Hepatocyte (in vitro differentiated cells): Measurements from ENCODE around the gene RAPGEF4. TPM values are rescaled to one million over a fixed set of nuclear protein-coding genes. Genes with fewer than 3 reads are reported as not detected.

Experiments
- DNase-seq: peaks from one replicate; pipeline ENCODE4 v3.0.0-alpha.2; 2016; ENCODE audit warnings: low spot score
- H2AFZ ChIP-seq: fragments of 200-600 bp; sonication (generic); 2 replicates; pipeline ENCODE4 v1.6.0; 2016; ENCODE audit warnings: antibody characterized with exemption, mild to moderate bottlenecking
- H3K27ac ChIP-seq: fragments of 200-600 bp; sonication (generic); 2 replicates; pipeline ENCODE4 v1.5.1; 2016; ENCODE audit warnings: mild to moderate bottlenecking
- H3K27me3 ChIP-seq: fragments of 200-600 bp; sonication (generic); 2 replicates; pipeline ENCODE4 v1.6.1; 2016
- H3K36me3 ChIP-seq: fragments of 200-600 bp; sonication (generic); replicated peaks from 2 replicates; pipeline ENCODE4 v1.5.1; 2016; ENCODE audit warnings: low read depth; ENCODE audit not compliant: insufficient read depth
- H3K4me1 ChIP-seq: fragments of 200-600 bp; sonication (generic); 2 replicates; pipeline ENCODE4 v1.5.1; 2016; ENCODE audit warnings: mild to moderate bottlenecking, moderate library complexity; ENCODE audit not compliant: insufficient read depth
- H3K4me2 ChIP-seq: fragments of 200-600 bp; sonication (generic); 2 replicates; pipeline ENCODE4 v1.6.0; 2016
- H3K4me3 ChIP-seq: fragments of 200-600 bp; sonication (generic); 2 replicates; pipeline ENCODE4 v1.5.1; 2016; ENCODE audit warnings: mild to moderate bottlenecking
- H3K79me2 ChIP-seq: fragments of 200-600 bp; sonication (generic); 2 replicates; pipeline ENCODE4 v1.6.0; 2017; ENCODE audit warnings: mild to moderate bottlenecking
- H3K9me2 ChIP-seq: fragments of 200-600 bp; sonication (generic); replicated peaks from 2 replicates; pipeline ENCODE4 v1.6.0; 2017; ENCODE audit warnings: mild to moderate bottlenecking; ENCODE audit not compliant: insufficient read depth
- H3K9me3 ChIP-seq: fragments of 200-600 bp; sonication (generic); 2 replicates; pipeline ENCODE4 v1.5.1; 2016; ENCODE audit warnings: low read depth, mild to moderate bottlenecking
- H4K20me1 ChIP-seq: fragments of 200-600 bp; sonication (generic); 2 replicates; pipeline ENCODE4 v1.6.0; 2016; ENCODE audit warnings: mild to moderate bottlenecking; ENCODE audit not compliant: insufficient read depth, poor library complexity, severe bottlenecking
- EZH2 ChIP-seq: fragments of 200-600 bp; sonication (generic); IDR thresholded peaks from 2 replicates; pipeline ENCODE4 v1.6.1; 2016; ENCODE audit warnings: antibody characterized with exemption, mild to moderate bottlenecking, borderline replicate concordance
- EZH2phosphoT487 ChIP-seq: fragments of 200-600 bp; sonication (generic); IDR thresholded peaks from one replicate; pipeline ENCODE4 v1.6.1; 2018; ENCODE audit warnings: antibody characterized with exemption, mild to moderate bottlenecking, low read depth, moderate library complexity; ENCODE audit not compliant: unreplicated experiment, severe bottlenecking
- WGBS: methylation state at CpG from one replicate; pipeline ENCODE4 v1.1.6; 2016; ENCODE audit warnings: low lambda C conversion rate; ENCODE audit errors: missing lambda C conversion rate; 5-methylcytosine and 5-hydroxymethylcytosine counted together
- polyA plus RNA-seq: library from polyadenylated mRNA; unstranded; fragments of >200 nt; fragmentation: Nextera tagmentation; extraction: Ambion mirVana; gene quantifications from 2 replicates; pipeline ENCODE4 v1.2.1, GENCODE V29; 2016
- total RNA-seq: library from RNA; depleted of rRNA; stranded (reverse); fragments of >200 nt; gene quantifications from 2 replicates; pipeline ENCODE4 v1.2.3, GENCODE V29; 2014
- TF ChIP-seq, protein P1 (sequence below): fragments of 200-600 bp; sonication (generic); IDR thresholded peaks from 2 replicates; pipeline ENCODE4 v1.5.1; 2016; ENCODE audit warnings: antibody characterized with exemption, mild to moderate bottlenecking; ENCODE audit not compliant: poor library complexity

RAPGEF4 gene
- total and polyA plus RNA-seq, 2 experiments from 2014 or later, result 1.9 to 2.0 TPM

DNA sequence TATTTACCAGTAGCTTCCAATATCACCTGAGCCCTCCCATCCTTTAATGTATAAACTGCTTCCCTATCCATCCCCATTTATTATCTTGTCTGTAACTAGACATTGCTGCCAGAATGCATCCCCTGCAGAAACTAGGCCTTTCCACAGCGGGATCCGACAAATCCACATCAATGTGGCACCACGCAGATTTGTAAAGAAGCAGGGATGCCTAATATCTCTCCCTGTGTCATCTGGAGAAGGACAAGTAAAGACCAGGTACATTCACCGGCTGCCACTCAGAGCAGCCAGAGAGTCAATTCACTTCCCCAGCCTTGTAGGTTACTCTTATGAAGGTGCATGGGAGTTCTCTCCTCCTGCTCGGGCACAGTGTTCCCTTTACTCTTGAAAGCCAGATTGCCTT, 241.2 kb downstream of the RAPGEF4 start:
- Histone ChIP-seq H2AFZ (no peak overlapping the region), H3K79me2 (no peaks in the 10 kb centered on the region), H3K4me1 (no peaks in the 10 kb centered on the region), H3K36me3 (no peaks in the 10 kb centered on the region), H3K9me2 (no peaks in the 10 kb centered on the region), H4K20me1 (no peaks in the 10 kb centered on the region), H3K27ac (no peak overlapping the region), H3K4me2 (no peak overlapping the region), H3K9me3 (no peaks in the 10 kb centered on the region), H3K4me3 (no peak overlapping the region), H3K27me3 (no peaks in the 10 kb centered on the region)
- WGBS, result 90% methylated on average over 5 of the region's 5 CpGs
- TF ChIP-seq, protein P1, sequence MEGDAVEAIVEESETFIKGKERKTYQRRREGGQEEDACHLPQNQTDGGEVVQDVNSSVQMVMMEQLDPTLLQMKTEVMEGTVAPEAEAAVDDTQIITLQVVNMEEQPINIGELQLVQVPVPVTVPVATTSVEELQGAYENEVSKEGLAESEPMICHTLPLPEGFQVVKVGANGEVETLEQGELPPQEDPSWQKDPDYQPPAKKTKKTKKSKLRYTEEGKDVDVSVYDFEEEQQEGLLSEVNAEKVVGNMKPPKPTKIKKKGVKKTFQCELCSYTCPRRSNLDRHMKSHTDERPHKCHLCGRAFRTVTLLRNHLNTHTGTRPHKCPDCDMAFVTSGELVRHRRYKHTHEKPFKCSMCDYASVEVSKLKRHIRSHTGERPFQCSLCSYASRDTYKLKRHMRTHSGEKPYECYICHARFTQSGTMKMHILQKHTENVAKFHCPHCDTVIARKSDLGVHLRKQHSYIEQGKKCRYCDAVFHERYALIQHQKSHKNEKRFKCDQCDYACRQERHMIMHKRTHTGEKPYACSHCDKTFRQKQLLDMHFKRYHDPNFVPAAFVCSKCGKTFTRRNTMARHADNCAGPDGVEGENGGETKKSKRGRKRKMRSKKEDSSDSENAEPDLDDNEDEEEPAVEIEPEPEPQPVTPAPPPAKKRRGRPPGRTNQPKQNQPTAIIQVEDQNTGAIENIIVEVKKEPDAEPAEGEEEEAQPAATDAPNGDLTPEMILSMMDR, result no peak
- no peak for DNase-seq

DNA sequence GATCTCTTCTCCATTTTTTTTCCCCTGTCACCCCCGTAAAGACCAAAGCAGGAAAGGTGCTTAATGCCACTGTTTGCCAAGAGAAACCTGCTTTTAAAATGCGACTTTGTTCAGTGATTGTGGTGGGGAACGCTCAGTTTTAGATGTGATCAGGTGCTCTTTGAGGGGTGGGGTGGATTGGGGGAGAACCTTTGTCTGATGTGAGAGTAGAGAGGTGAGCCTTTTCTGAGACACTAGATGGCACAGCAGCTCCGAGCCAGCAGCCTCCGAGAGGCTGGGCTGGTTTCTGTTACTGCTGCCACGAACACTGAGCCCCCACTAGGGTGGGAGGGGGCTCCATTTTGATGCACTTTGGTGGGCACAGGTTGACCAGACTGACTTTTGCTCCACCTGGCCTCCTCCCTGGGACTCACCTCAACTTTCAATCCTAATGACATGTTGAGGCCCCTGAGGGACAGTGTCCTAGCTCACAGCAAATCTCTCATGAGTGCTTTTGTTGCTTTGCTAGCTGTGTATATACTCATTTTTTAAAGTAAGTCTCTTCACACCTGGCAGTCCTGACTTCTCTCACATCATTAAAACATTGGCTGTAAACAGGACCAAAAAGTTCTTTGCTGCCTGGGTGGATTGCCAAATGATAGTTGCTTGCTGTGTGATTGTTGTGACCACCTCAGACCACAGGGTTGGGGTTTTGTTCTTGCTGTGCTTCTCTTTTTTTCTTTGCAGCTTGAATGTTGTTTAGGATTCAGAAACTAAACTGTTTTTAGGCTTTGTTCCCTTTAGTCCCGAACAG, 241.8 kb downstream of the RAPGEF4 start:
- Histone ChIP-seq H3K9me3 (no peaks in the 10 kb centered on the region), H3K79me2 (no peaks in the 10 kb centered on the region), H3K4me3 (no peak overlapping the region), H3K9me2 (no peaks in the 10 kb centered on the region), H3K36me3 (no peaks in the 10 kb centered on the region), H3K4me2 (no peak overlapping the region), H3K27me3 (no peaks in the 10 kb centered on the region), H4K20me1 (no peaks in the 10 kb centered on the region), H2AFZ (no peak overlapping the region), H3K27ac (no peak overlapping the region), H3K4me1 (no peaks in the 10 kb centered on the region)
- TF ChIP-seq EZH2 (no peak), EZH2phosphoT487 (no peak)
- TF ChIP-seq, protein P1, result peak; percentile 24
- DNase-seq, result no peak
- WGBS, result 70% methylated on average over 7 of the region's 7 CpGs

DNA sequence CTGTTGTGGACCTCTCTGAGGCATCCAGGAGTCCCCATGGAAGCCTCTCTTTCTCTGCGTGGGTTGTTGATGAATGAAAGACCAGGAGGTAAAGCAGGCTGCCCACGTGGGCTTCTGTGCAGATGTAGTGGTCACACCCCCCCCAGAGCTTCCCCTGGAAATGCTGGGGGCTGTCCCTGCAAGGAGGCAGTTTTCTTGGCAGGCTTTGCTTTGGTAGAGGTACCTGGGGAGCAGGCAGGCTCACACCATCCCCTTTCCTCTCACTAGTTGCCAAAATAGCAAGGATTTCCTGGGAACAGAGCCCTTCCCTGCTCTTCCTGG, 242.4 kb downstream of the RAPGEF4 start:
- Histone ChIP-seq H3K27me3 (no peaks in the 10 kb centered on the region), H3K36me3 (no peaks in the 10 kb centered on the region), H2AFZ (no peak overlapping the region), H3K4me3 (no peak overlapping the region), H3K9me3 (no peaks in the 10 kb centered on the region), H3K9me2 (no peaks in the 10 kb centered on the region), H3K4me1 (no peaks in the 10 kb centered on the region), H3K79me2 (no peaks in the 10 kb centered on the region), H3K27ac (no peak overlapping the region), H4K20me1 (no peaks in the 10 kb centered on the region), H3K4me2 (no peak overlapping the region)
- no peak for DNase-seq
- TF ChIP-seq EZH2 (no peak), EZH2phosphoT487 (no peak)
- 50% methylated on average over 2 of the region's 2 CpGs for WGBS

DNA sequence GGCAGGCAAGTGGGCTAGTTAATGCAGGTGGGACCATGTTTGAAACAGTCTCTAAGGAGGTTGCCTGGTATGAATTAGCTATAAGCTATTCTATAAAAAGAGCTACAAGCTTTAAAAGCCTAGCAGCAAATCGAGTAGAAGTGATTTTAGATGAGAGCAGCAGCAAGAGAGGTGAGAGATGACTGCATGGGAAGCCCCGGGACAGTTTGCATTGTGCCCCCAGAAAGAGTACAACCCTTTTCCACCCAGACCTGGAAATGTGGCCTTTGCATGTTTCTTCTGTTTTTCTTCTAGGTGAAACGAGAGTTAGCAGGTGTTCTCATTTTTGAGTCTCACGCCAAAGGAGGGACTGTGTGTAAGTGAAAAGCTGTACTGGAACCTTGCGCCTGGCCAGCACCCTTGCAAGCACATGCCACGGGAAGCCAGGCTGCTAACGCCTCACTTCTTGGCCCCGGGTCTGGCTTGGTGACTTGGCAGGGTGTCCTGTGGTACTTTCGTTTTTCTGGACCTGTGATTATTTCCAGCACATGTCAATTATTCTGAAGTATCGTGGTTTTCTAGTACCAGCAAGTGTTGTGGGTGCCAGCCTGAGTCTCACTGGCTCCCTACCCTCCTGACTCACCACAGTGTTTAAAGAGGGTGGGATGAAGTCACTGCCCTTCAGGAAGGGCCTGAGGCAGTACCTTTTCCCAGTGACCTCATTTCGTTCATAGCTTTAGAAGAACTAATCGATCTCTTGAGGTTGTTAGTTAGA, 249.7 kb downstream of the RAPGEF4 start:
- DNase-seq, result no peak
- Histone ChIP-seq H3K4me3 (no peak overlapping the region), H3K27ac (no peak overlapping the region), H3K9me3 (no peaks in the 10 kb centered on the region), H3K79me2 (no peaks in the 10 kb centered on the region), H4K20me1 (no peaks in the 10 kb centered on the region), H3K4me2 (no peak overlapping the region), H3K27me3 (no peaks in the 10 kb centered on the region), H3K36me3 (no peaks in the 10 kb centered on the region), H2AFZ (no peak overlapping the region), H3K9me2 (no peaks in the 10 kb centered on the region), H3K4me1 (no peaks in the 10 kb centered on the region)
- WGBS, result 82% methylated on average over 12 of the region's 12 CpGs
- TF ChIP-seq, protein P1, result no peak
- TF ChIP-seq EZH2phosphoT487, result no peak
- no peak for TF ChIP-seq EZH2
